Measurements from ENCODE around the gene CPZ. TPM values are rescaled to one million over a fixed set of nuclear protein-coding genes. Genes with fewer than 3 reads are reported as not detected.

The CPZ gene
- total and polyA plus RNA-seq, 10 of the 15 experiments (the other 5 are each of a cell fraction or from before 2014, with no cell fraction given): not detected

DNA sequence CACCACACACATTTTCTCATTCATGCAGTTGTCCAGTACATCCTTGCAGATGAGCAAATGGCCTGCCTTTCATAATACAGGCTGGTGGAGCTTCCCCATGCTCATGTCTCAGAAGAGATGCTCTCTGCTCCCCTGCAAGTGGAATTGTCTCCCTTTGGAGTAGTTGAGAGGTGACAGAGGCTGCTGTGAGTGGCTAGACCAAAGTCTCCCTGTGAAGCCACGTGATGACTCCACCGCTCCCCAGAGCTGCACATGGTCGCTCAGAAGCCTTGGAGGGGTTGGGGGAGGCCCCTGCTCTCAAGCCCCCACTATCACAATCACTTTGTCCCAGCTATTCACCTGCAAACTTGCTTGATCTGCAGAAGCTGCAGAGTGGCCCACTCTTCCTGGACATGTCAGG, 13.8 kb upstream of the CPZ start (continued):
- TF ChIP-seq SMC3 (IDR thresholded peaks at IDR 0.05; ENCODE audit: borderline replicate concordance, low read length): no peak
- TF ChIP-seq EED (IDR thresholded peaks at IDR 0.05; ENCODE audit: low read depth): no peak
- TF ChIP-seq CBX5 (IDR thresholded peaks at IDR 0.05; ENCODE audit: low read depth): no peak
- no peak for TF ChIP-seq ZNF24 (IDR thresholded peaks at IDR 0.05)
- TF ChIP-seq, protein P1, sequence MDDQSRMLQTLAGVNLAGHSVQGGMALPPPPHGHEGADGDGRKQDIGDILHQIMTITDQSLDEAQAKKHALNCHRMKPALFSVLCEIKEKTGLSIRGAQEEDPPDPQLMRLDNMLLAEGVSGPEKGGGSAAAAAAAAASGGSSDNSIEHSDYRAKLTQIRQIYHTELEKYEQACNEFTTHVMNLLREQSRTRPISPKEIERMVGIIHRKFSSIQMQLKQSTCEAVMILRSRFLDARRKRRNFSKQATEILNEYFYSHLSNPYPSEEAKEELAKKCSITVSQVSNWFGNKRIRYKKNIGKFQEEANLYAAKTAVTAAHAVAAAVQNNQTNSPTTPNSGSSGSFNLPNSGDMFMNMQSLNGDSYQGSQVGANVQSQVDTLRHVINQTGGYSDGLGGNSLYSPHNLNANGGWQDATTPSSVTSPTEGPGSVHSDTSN (IDR thresholded peaks at IDR 0.05; ENCODE audit: insufficient replicate concordance, low read depth, low read length): no peak
- no peak for TF ChIP-seq NRF1 (conservative IDR thresholded peaks at IDR 0.05; ENCODE audit: low read depth, low read length)
- TF ChIP-seq NBN (IDR thresholded peaks at IDR 0.05): no peak
- no peak for TF ChIP-seq ZSCAN29 (IDR thresholded peaks at IDR 0.05)

DNA sequence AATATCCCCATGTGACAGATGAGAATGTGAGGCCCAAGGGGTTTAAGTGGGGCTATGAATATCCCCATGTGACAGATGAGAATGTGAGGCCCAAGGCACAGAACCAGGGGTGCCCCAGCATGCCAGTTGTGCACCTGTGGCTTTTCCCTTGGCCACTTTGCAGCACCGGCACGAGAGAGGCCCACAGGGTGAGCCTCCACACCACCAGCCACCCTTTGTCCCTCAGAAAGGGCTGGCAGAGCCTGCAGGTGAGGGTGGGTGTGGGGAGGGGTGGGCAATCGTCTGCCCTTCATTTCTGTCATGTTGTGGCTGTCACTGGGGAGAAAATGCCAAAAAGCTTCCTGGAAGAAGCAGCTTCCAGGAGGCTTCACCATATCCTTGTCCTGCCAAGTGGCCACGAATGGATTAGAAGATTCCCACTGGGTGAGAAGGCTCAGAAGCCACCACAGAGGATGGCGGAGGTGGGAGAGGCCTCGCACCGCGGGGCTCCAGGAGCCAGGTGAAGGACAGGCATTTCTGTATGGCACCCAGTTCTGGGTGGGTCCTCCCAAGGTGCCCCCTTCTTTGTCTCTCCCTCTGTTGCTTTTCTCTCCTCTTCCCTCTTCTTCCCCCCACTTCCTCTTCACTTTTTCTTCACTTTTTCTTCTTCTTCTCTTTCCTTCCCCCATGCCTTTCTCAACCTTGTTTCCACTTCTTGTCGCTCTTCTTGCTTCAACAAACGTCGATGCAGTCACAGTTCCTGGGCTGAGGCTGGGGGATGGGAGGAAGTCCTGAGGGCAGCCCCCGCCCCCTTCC, 12.8 kb upstream of the CPZ start:
- Histone ChIP-seq H3K4me2 (ENCODE audit: control insufficient read depth, insufficient read depth) (no peak overlapping the region), H4K20me1 (ENCODE audit: control insufficient read depth, insufficient read depth) (no peaks in the 10 kb centered on the region), H3K36me3 (ENCODE audit: control insufficient read depth in 2 of 2, insufficient read depth in 2 of 2, low read length in 1 of 2) (no peaks in the 10 kb centered on the region), H3K4me1 (ENCODE audit: control insufficient read depth, insufficient read depth, low read length) (no peaks in the 10 kb centered on the region), H3K27me3 (replicated peaks in 1 of 2; ENCODE audit: control insufficient read depth in 2 of 2, insufficient read depth in 2 of 2, low read length in 1 of 2) (no peaks in the 10 kb centered on the region), H3K9ac (ENCODE audit: control insufficient read depth, insufficient read depth, low read length) (no peak overlapping the region), H3K27ac (ENCODE audit: control insufficient read depth, insufficient read depth) (no peak overlapping the region), H3K79me2 (ENCODE audit: control insufficient read depth, insufficient read depth, low read length) (no peaks in the 10 kb centered on the region), H2AFZ (ENCODE audit: control insufficient read depth, low read depth, low read length) (no peak overlapping the region), H3K9me3 (replicated peaks; ENCODE audit: control insufficient read depth, insufficient read depth, low read length) (no peaks in the 10 kb centered on the region), H3K4me3 (no peak overlapping the region)
- ChIA-PET SMC1A (ENCODE audit: uncharacterized antibody, unreplicated experiment) (no interaction called here), RAD21 (ENCODE audit: unreplicated experiment) (no interaction called here), CTCF (no interaction called here), POLR2A (no interaction called here)
- TF ChIP-seq, protein P2, sequence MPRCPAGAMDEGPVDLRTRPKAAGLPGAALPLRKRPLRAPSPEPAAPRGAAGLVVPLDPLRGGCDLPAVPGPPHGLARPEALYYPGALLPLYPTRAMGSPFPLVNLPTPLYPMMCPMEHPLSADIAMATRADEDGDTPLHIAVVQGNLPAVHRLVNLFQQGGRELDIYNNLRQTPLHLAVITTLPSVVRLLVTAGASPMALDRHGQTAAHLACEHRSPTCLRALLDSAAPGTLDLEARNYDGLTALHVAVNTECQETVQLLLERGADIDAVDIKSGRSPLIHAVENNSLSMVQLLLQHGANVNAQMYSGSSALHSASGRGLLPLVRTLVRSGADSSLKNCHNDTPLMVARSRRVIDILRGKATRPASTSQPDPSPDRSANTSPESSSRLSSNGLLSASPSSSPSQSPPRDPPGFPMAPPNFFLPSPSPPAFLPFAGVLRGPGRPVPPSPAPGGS (IDR thresholded peaks at IDR 0.05; ENCODE audit: borderline replicate concordance, insufficient read depth, low read depth, low read length, poor library complexity, severe bottlenecking): no peak
- TF ChIP-seq HCFC1 (IDR thresholded peaks at IDR 0.05; ENCODE audit: low read length): no peak
- TF ChIP-seq EZH2 (IDR thresholded peaks at IDR 0.05; ENCODE audit: borderline replicate concordance, control insufficient read depth, low read depth, low read length): no peak
- no peak for TF ChIP-seq NFYA (IDR thresholded peaks at IDR 0.05; ENCODE audit: borderline replicate concordance, low read depth, low read length)
- no peak for TF ChIP-seq TAF1 (IDR thresholded peaks at IDR 0.05; ENCODE audit: borderline replicate concordance, low read depth, low read length)
- BruUV-seq (replicated peaks): no TSS peak
- intact Hi-C loops (cut with micrococcal nuclease; ENCODE audit: unreplicated experiment) (no loop called here), in situ Hi-C loops (cut with MboI) (no loop called here)
- no peak for DNase-seq (ENCODE audit: low read depth, low spot score)
- ATAC-seq: no peak
- FAIRE-seq: no peak
- WGBS (ENCODE audit: insufficient coverage, insufficient replicate concordance, low lambda C conversion rate, missing lambda C conversion rate): 34% methylated on average over 8 of the region's 12 CpGs

Measured in GM12878 (cell line).